ENCODE measurements around the gene SETD1A.

SETD1A gene

DNA sequence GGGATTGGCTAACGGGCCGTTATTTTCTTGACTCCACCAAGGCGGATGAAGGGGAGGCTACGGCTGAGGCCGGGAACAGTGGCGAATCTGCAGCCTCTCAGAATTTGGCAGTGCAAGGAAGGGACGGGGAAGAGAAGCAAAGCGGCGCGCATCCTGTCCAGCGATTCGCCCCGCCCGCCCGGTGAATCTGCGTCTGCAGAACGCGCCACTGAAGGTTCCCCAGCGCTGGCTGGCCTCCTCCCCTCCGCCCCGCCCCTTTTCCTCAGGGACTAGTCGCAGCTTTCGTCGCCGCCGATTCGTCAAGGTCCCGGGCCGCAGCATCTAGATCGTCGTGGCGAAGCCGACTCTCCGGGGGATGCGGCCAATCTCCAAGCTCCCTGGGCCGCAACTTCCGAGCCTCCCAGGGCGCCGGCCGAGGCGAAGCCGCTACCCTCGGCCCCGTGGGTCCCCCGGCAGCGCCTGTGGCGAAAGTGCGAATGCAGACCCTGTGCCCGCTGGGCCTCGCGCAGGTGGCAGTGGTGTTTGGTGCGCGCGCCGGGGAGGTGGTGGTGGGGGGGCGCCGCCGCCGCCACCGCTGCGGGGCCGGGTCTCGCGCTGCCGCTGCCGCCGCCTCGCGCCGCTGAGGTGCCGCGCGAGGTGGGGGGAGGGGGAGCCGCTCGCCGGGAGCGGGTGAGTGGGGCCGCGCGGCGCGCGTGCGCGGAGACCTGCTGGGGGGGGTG, at the start of gene SETD1A:
SETD1A (plus strand) TSS at position 299 of the 719 bp plus-strand sequence. CDS start 978 bp downstream, outside the sequence.
- DNase-seq, result peak; percentile 92

DNA sequence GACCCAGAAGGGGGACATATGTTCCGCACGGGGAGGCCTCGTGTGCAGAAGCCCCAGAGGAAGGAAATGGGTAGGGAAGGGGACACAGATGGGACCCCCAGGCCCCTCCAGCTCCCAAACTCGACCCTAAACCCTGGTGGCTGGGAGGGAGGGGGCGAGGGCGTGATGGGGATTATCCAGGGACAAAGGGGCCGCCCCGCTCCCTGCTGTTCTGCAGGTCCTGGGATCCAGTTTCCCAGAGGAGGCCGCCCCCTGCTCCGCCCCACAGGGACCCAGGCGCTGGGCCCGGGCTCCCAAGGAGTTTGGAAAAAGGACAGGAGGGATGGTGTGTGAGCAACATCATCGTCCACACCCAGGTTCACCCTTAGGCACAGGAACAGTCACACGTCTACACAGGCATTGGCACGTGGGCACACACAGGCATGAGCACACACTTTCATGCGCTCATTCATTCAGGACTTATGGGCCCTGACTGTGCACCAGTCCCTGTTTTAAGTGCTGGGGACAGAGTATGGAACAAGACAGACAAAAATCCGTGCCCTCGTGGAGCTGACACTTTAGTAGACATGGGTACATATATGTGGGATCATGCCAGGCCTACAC, 47.0 kb upstream of the SETD1A start:
- no peak for DNase-seq

DNA sequence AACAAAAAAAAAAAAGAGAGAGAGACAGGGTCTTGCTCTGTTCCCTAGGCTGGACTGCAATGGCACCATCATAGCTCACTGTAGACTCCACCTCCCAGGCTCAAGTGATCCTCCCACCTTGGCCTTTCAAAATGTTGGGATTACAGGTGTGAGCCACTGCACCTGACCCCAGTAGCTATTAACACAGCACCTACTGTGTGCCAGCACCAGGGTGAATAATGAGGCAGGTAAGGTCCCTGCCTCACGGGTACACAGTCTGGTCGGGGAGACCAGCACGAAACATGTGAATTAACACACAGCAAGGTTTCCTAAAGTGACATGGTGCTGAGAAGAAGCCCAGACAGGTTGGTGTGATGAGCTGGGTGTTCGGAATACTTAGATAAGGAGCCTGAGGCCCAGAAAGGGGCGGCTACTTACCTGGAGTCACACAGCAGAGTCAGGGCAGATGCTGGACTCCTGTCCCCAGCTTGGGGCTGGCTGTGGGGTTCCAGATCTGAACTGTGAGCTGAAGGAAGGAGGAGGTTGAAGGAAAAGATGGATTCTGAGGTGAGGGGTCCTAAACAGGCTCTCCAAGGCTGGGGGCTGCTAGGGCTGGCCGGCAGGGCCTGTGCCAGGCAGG, 44.7 kb upstream of the SETD1A start:
- no peak for DNase-seq

DNA sequence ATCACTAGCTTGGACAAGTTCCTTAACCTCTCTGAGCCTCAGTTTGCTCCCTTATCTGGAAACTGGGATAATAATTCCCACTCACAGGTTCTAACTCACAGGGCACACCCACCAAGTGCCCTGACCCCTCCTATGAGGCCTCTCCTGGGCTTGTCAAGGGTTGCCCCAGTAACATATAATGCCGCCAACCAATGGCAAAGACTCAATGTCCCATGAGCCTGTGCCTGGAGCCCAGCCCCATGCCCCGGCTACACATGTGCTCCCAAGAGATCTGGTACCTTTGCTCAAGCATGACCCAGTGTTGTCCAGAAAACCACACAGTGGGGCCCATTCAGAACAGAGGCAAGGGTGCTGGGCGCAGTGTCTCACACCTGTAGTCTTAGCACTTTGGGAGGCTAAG, 42.7 kb upstream of the SETD1A start:
- DNase-seq, result no peak

DNA sequence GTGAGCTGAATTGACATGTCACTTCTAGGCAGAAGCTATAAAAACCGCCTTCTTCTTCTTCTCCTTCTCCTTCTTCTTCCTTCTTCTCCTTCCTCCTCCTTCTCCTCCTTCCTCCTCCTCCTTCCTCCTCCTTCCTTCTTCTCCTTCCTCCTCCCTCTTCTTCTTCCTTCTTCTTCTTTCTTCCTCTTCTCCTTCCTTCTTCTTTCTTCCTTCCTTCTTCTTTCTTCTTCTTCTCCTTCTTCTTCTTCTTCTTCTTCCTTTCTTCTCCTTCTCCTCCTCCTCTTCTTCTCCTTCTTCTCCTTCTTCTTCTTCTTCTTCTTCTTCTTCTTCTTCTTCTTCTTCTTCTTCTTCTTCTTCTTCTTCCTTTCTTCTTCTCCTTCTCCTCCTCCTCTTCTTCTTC, 38.9 kb upstream of the SETD1A start:
- no peak for DNase-seq

DNA sequence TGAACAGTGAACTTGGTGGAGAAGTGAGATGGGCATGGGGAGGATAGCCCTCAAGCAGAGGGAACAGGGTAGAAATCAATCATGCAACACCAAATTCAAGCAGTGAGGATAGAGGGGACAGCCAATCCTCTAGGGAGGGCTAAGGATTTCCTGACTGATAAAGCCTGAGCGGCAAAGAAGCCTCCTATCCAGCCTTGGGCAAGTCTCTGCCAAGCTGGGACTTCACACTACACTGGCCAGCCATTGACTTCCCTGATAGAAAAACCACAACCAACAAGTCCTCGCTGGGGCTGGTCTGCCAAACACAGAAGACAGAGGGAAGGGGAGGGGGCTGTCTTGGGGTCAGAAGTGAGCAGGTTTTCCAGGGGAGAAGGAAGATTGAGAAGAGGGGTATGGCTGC, 36.7 kb upstream of the SETD1A start:
- no peak for DNase-seq

DNA sequence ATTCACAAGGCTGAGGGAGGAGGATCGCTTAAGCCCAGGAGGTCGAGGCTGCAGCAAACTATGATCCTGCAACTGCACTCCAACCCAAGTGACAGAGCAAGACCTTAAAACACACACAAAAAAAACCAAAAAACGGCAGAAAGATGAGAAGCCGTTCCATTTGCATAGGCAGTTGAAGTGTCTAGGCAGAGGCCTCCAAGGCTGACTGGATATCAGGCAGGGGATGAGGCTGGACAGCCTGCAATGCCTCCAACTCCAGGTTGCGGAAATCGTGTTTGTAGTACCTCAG, 36.2 kb upstream of the SETD1A start:
- no peak for DNase-seq

DNA sequence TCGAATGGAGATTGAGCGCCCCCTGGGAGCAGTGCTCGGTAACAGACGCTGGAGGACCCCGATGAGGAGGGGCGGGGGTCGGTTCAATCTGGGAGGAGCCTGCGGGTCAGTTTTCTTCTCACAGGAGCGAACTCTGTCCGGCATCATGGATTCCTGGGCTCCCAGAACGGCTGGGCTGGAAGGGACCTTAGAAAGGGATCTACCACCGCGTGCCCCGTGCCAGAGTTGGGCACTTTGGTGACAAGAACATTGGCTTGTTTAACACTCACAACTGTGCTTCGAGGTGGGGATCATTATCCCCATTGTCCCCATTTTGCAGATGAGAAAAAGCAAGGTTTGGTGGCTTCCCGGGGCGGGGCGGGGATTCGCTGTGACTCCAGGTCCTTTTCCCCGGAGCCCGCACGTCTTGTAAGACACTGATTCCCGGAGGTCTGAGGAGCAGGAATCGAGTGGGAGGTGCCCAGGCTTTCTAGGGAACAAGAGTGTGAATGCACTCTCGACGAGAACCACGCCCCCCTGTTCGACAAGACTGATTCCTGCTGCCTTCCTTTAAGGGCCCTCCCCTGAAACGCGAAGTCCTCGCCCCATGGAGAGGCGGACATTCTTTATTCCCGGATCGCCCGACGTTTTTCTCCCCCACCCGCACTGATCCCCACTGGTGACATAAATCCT, 35.7 kb upstream of the SETD1A start:
- peak; percentile 75 for DNase-seq

DNA sequence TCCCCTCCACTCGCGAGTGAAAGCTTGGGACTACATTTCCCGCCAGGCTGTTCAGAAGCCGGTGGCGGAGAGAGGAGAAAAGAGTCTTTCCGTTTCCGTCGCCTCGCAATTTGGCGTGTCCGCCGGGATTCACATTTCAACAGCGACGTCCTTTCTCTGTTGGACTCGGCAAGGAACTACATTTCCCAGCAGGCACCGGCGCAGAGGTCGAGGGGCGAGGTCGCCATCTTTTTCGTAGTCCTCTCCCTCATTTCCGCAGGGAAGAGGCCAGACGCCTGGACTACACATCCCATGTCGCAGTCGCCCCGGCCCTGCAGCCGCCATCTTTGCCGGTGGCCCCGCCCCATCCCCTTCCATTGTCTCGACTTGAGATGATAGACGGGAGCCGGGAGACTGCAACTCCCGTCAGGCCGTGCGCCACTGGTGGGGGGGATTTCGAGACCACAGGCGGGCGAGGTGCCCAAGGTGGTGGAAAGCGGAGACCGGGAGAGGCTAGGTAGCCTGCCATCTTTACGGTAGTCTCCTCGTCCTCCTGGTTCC, 35.1 kb upstream of the SETD1A start:
- DNase-seq, result peak; percentile 99

DNA sequence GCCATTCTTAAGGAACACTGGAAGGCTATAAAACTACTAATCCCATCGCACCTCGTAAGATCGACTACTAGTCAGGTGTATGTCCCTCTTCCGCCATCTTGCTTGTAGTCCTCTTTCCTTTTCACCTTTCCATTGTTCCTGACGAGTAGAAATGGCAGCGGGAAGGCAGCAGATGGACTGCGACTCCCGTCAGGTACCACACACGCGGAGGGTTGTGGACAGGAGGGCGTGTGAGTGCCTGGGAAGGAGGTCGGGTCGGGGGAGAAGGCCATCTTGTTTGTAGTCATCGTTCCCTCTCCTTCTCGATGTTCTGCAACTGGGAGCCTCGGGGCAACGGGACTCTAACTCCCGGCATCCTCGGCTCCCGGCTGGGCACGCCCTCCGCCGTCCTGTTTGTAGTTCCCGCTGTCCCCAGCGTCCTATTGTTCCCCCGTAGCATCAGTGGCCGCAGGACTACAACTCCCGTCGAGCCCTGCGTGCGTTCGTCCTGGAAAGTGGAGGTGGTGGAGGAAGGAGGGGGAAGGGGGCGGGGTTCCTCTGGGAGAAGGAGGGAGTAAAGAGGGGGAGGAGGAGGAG, 34.5 kb upstream of the SETD1A start:
- peak; percentile 99 for DNase-seq

DNA sequence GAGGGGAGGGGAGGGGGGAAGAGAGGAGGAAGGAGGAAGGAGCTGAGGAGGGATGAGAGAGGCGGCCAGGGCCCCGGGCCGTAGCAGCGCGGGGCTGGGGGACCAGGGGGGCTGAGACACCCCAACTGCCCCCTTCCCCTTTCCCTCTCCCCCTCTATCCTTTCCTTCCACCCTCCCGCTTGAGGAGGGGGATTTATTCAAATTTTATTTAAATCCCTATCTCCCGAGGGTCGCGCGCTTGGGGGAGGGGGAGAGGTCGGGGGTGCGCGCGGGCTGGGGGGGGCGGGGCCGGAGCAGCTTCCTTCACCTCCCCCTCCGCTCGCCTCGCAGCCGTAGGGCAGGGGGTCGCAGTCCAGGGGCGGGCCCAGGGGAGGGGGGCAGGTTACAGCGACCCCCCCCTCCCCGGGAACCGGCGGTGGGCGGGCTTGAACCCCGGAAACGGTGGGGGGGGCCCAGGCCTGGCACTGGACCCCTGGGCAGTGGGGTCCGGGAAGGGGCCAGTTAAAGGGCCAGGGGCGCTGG, 33.9 kb upstream of the SETD1A start, which contains the start of gene FBXL19:
FBXL19 (plus strand) TSS at position 19 of the 522 bp plus-strand sequence. CDS start 2,183 bp downstream, outside the sequence.
- no peak for DNase-seq

DNA sequence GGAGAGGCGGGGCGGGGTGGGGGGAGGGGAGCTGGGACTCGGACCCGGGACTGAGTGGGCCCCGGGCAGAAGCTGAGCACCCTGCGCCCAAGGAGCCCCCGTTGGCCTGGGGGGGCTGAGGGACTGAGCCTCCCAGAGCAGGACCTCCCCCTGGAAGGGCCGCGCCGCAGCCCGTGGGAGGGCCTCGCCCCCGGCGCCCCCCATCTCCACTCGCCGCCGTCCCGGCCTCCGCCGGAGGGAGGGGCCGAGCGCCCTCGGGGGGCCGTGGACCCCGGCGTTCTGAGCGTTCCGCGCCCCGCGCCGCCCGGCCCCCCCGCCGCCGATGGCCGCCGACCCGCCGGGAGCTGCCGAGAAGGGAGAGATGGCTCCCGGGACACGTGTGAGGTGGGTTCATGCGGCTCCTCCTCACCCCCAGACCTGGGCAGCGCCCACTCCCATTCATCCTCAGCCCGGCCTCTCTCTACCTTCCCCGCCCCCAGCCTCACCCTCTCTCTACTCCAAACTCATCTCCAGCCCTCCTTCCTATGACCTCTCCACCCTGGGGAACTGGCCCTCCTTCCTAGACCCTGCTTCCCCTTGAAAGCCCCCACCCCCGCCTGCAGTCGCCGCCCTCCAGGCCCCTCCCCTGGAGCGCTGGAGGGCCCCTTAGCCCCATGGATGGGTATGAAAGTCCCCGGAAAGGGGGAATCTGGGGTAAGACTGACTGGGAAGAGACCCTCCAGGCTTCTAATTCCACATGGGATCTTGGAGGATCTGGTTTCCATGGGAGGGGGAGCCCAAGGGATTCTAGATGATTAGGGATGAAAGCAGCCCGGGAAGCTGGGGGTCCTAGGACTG, 33.3 kb upstream of the SETD1A start:
- DNase-seq, result no peak

DNA sequence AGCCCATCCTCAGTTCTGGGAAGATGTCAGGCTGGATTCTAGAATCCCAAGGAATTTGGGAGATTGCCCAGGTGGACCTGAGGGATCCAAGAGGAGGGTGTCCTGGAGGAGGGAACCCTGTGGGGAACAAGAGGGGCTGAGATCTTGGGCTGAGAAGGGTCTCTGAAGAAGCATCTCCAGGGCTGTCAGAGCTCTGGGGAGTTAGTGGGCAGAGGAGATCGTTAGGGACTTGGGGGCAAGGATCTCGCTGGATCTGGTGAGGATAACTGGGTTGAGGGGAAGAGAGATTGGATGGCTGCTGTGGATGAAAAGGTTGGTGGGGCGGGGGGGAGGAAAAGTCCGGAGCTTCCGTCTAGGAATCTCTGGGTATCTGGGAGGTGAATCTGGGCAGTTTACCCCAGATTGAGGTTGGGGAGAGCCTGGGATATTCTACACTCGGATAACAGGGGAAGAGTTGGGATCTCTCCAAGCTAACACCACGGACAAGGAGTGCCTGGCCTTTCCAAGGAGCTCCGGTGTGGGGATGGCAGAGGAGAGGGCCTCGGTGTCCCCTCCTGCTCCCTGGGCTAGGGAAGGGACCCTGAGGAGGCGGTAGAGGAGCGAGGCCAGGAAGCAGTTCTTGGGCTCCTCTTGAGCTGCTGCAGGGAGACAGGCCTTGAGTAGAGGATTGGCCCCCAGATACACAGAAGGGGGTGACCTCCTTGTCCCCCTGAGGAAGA, 32.5 kb upstream of the SETD1A start:
- DNase-seq, result no peak

DNA sequence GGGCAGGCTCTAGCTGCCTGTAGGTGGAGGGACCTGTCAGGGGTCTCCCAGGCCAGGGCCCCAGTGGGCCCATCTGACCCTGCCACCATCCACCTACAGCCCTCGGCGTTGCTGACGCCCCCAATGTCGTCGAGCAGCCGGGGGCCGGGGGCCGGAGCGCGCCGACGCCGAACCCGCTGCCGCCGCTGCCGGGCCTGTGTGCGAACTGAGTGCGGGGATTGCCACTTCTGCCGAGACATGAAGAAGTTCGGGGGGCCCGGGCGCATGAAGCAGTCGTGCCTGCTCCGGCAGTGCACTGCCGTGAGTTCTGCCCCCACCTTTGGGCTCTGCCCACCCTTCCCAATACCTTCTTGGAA, 31.9 kb upstream of the SETD1A start:
- no peak for DNase-seq

DNA sequence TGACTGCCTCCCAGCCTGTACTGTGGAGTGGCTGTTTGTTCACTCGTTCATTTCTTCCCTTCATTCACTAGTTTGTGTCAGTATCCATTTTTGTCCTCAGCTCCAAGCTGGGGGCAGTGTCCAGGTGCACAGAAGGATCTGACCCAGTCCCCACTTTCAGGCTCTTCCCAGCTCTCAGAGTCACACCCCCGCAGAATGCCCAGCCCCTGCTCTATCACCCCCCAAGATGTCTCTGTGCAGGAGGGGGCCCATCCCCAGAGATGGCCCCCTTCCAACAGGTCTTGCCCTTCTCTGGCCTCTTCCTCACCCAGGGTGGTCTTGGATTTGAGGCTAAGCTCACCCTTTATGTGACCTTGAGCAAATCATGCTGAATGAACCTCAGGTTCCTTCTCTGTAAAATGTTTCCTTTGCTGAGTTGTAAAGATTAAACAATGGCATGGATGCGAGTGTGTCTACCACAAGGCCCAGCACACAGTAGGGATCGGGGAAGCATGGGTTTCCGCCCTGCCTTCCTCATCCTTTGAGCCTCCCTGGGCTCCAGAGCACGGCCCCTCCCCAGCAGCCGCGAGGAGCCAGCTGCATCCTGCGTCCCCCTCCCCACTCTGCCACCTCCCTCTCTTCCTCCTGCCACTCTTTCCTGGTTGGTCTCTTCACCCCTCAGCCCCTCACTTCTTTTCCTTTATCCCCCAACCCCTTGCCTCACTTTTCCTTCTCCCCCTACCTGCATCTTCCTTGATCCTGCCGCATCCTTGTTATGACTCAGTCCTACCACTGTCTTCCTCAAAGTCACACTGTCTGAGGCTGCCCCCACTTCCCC, 31.4 kb upstream of the SETD1A start:
- DNase-seq, result no peak

DNA sequence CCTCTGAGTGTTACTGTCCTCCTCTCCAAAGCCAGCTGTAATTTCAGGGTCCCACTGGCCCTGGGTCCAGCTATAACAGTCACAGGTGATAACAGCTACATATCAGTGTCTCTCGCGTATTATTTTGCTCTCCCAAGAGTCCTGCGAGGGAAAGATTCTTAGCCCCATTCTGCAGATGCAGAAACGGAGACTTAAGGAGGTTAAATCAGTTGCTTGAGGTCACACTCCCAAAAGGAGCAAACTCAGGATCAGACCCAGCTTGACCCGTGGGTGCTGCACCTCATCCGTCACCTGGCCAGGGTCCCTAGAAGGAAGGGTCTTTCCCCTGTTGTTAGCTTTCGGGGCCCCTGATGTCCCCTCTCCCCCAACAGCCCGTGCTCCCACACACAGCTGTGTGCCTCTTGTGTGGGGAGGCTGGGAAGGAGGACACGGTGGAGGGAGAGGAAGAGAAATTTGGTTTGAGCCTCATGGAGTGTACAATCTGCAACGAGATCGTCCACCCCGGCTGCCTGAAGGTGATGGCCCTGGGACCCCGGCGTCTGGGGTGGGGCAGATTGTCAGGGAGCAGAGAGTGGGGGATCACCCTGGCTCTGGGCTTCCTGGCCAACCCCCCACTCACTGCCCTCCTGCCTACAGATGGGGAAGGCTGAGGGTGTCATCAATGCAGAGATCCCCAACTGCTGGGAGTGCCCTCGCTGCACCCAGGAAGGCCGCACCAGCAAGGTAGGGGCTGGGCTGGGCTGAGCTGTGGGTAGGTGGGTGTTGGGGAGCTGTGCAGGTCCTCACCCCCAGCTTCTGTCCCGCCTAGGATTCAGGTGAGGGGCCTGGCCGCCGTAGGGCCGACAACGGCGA, 30.4 kb upstream of the SETD1A start:
- no peak for DNase-seq

DNA sequence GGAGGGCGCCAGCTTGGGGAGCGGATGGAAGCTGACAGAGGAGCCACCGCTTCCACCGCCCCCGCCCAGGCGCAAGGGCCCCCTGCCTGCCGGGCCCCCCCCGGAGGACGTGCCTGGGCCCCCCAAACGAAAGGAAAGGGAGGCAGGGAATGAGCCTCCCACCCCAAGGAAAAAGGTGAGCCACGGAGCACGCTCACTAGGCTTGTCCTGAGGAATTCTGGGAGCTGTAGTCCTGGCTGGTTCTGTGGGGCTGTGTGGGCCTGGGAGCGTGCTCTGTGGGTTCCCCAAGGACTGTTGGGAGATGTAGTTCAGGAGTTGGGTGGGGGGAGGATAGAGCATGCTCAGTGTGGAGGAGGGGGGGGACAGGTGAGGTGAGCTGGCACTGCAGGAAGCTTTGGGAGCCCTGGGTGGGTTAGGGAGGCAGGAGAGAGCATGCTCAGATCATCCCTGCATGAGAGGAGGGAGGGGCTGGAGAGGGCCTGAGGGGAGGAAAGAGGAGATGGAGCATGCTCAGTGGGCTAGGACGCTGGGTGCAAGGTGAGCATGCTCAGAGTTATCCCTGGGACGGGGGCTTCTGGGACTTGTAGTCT, 29.7 kb upstream of the SETD1A start:
- DNase-seq, result peak; percentile 89

DNA sequence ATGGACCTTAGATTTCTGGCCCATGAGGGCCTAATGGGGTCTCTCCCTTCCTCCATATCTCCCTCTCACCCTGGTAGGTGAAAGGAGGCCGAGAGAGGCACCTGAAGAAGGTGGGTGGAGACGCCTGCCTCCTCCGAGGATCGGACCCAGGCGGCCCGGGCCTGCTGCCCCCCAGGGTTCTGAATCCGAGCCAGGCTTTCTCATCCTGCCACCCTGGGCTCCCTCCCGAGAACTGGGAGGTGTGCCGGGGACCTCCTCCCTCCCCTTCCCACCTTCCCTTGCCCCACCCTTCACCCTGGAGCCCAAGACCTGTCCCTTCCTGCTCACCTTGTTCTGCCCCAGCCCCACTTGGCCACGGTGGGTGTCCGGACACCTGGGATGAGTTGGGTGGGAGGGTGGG, 29.2 kb upstream of the SETD1A start:
- no peak for DNase-seq

DNA sequence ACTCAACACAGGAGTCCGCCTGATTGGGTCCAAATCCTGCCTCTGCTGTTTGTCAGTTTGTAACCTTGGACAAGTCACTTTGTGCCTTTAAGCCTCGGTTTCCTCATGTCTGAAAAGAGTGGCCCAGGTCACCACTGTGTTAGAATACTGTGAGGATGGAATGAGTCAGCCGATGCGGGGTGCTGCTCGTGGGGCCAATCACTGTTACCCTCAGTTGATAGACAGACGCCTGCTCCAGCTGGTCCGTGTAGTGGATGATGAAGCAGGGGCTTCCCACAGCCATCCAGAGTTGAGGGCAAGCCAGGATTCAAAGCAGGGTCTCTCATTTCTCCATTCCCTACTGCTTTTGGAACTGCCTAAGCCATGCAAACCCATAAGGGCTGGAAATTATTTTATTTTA, 28.4 kb upstream of the SETD1A start:
- DNase-seq, result no peak
